Measurements from ENCODE around the gene KCTD16. TPM values are rescaled to one million over a fixed set of nuclear protein-coding genes. Genes with fewer than 3 reads are reported as not detected.

The KCTD16 gene
- total RNA-seq, 1 experiment from 2014 or later: 0.14 TPM

DNA sequence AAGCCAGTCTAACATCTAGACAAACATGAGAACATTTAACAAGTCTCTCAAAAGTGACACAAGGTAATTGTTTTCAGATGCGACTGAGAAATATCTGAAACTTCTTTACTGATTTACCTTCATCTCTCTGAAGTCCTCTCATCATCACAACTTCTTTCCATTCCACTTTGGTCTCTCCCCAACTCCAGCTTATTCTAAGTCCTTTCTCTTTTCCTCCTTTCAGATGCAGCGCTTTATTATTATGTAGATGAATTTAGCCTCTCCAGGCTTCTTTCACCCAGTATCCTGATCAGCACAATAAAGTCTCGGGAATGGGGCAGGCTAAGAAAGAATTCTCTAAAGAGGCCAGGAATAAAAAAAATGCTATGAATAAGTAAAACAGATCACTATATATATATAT is 128.0 kb downstream of the KCTD16 start:
- no peaks in the 10 kb centered on the region for H3K36me3 Mint-ChIP-seq (ENCODE audit: insufficient read depth, unreplicated experiment)
- TF ChIP-seq, protein P1, sequence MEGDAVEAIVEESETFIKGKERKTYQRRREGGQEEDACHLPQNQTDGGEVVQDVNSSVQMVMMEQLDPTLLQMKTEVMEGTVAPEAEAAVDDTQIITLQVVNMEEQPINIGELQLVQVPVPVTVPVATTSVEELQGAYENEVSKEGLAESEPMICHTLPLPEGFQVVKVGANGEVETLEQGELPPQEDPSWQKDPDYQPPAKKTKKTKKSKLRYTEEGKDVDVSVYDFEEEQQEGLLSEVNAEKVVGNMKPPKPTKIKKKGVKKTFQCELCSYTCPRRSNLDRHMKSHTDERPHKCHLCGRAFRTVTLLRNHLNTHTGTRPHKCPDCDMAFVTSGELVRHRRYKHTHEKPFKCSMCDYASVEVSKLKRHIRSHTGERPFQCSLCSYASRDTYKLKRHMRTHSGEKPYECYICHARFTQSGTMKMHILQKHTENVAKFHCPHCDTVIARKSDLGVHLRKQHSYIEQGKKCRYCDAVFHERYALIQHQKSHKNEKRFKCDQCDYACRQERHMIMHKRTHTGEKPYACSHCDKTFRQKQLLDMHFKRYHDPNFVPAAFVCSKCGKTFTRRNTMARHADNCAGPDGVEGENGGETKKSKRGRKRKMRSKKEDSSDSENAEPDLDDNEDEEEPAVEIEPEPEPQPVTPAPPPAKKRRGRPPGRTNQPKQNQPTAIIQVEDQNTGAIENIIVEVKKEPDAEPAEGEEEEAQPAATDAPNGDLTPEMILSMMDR (IDR thresholded peaks at IDR 0.05; ENCODE audit: unreplicated experiment): no peak
- no peak overlapping the region for H3K27ac Mint-ChIP-seq (ENCODE audit: unreplicated experiment)
- no TSS peak for BruUV-seq (replicated peaks)
- no peaks in the 10 kb centered on the region for H3K9me3 Mint-ChIP-seq (ENCODE audit: low read depth, unreplicated experiment)
- H3K27me3 Mint-ChIP-seq (ENCODE audit: unreplicated experiment): no peaks in the 10 kb centered on the region
- no peak overlapping the region for H3K4me3 Mint-ChIP-seq (ENCODE audit: low read depth, unreplicated experiment)
- intact Hi-C loops (cut with micrococcal nuclease; ENCODE audit: unreplicated experiment): no loop called here
- H3K4me1 Mint-ChIP-seq (ENCODE audit: low read depth, unreplicated experiment): no peaks in the 10 kb centered on the region
- DNase-seq: no peak
- CTCF ChIA-PET: interaction anchor here (0.6 kb wide), 1 partner anchor 125 kb away, joined by 5 read pairs; no protein-coding TSS in a partner anchor

DNA sequence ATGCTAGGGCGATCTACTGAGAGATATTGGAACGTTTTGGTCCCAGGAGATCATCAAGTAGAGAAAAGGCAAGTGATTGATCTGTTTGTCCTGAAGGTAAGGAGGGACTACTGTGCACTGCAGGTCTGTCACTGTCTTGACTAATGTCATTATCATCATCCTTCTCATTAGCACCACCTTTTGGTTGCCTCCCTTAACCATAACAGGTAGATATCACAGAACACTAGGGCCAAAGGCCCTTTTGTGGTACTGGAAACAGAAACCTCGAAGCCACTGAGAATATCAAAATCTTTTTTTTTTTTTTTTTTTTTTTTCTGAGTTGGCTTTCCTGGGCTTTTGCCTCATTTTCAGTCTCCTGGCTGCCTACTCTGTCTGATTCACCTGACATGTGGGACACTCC is 134.0 kb downstream of the KCTD16 start:
- H3K4me1 Mint-ChIP-seq (ENCODE audit: low read depth, unreplicated experiment): no peaks in the 10 kb centered on the region
- TF ChIP-seq, protein P1 (IDR thresholded peaks at IDR 0.05; ENCODE audit: unreplicated experiment): no peak
- no peaks in the 10 kb centered on the region for H3K36me3 Mint-ChIP-seq (ENCODE audit: insufficient read depth, unreplicated experiment)
- H3K27me3 Mint-ChIP-seq (ENCODE audit: unreplicated experiment): peaks cover 15% of the 10 kb centered on the region
- no TSS peak for BruUV-seq (replicated peaks)
- no peak for DNase-seq
- H3K4me3 Mint-ChIP-seq (ENCODE audit: low read depth, unreplicated experiment): no peak overlapping the region
- CTCF ChIA-PET: interaction anchor here (0.6 kb wide), 1 partner anchor 768 kb away, joined by 7 read pairs; no protein-coding TSS in a partner anchor
- H3K9me3 Mint-ChIP-seq (ENCODE audit: low read depth, unreplicated experiment): peaks cover 2% of the 10 kb centered on the region
- H3K27ac Mint-ChIP-seq (ENCODE audit: unreplicated experiment): no peak overlapping the region
- intact Hi-C loops (cut with micrococcal nuclease; ENCODE audit: unreplicated experiment): no loop called here

DNA sequence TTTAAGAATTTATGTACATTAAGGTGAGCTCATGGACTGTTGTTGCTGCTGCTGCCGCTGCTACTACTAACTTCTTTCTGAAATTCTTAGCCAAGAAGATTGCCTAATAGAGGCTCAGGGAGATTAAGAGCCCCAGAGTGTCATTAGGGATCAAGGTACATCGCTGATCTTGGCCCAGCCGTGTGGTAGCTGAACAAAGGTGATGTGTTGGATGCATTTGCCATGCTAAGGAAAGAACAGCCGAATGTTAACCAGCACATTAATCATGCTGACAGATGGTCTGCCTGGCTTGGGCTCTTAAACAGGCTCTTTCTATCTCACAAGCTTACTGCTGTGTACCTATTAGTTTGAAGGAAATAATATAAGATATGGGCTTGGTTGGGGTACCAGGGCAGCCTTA is 137.1 kb downstream of the KCTD16 start:
- H3K36me3 Mint-ChIP-seq (ENCODE audit: insufficient read depth, unreplicated experiment): no peaks in the 10 kb centered on the region
- H3K27ac Mint-ChIP-seq (ENCODE audit: unreplicated experiment): no peak overlapping the region
- intact Hi-C loops (cut with micrococcal nuclease; ENCODE audit: unreplicated experiment): no loop called here
- TF ChIP-seq, protein P1 (IDR thresholded peaks at IDR 0.05; ENCODE audit: unreplicated experiment): no peak
- CTCF ChIA-PET: no interaction called here
- H3K4me3 Mint-ChIP-seq (ENCODE audit: low read depth, unreplicated experiment): no peak overlapping the region
- H3K9me3 Mint-ChIP-seq (ENCODE audit: low read depth, unreplicated experiment): peaks cover 2% of the 10 kb centered on the region
- H3K27me3 Mint-ChIP-seq (ENCODE audit: unreplicated experiment): peaks cover 21% of the 10 kb centered on the region
- DNase-seq: no peak
- no peaks in the 10 kb centered on the region for H3K4me1 Mint-ChIP-seq (ENCODE audit: low read depth, unreplicated experiment)
- no TSS peak for BruUV-seq (replicated peaks)

DNA sequence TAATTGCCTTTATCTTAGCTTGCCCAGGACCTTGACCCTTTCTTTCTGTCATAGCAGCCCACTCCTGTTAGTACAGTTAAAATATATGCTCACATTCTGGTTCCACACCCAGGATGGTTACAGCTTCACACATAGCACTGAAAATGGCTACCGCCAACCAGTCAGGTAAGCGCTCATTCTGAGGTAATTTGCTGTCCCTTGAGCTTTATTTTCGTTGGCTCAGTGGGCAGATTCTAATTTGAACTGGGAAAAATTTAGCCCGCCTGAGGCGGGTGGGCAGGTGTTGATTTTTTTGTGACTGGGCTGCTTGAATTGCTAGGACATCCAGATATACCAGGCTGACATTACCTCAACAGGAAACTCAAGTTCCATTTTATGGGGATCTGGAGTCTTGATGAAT is 137.5 kb downstream of the KCTD16 start:
- CTCF ChIA-PET: no interaction called here
- no TSS peak for BruUV-seq (replicated peaks)

More for the DNA sequence above, 137.5 kb downstream of the KCTD16 start:
- peaks cover 25% of the 10 kb centered on the region for H3K27me3 Mint-ChIP-seq (ENCODE audit: unreplicated experiment)
- DNase-seq: no peak
- H3K4me1 Mint-ChIP-seq (ENCODE audit: low read depth, unreplicated experiment): no peaks in the 10 kb centered on the region
- no peaks in the 10 kb centered on the region for H3K36me3 Mint-ChIP-seq (ENCODE audit: insufficient read depth, unreplicated experiment)
- peaks cover 2% of the 10 kb centered on the region for H3K9me3 Mint-ChIP-seq (ENCODE audit: low read depth, unreplicated experiment)
- no peak overlapping the region for H3K27ac Mint-ChIP-seq (ENCODE audit: unreplicated experiment)
- intact Hi-C loops (cut with micrococcal nuclease; ENCODE audit: unreplicated experiment): no loop called here
- H3K4me3 Mint-ChIP-seq (ENCODE audit: low read depth, unreplicated experiment): no peak overlapping the region
- TF ChIP-seq, protein P1 (IDR thresholded peaks at IDR 0.05; ENCODE audit: unreplicated experiment): no peak

Data from Calu3 (cell line).